Endothelial cell of umbilical vein (primary cell): ENCODE results near the gene NOP10. TPM values are rescaled to one million over a fixed set of nuclear protein-coding genes. Genes with fewer than 3 reads are reported as not detected.

Source experiments
- BruUV-seq: library from RNA; stranded (reverse); fragments of 400-500 nt; replicated peaks from 2 replicates; lab custom pipeline; 2021; lab: Mats Ljungman, UMichigan
- CTCF ChIA-PET: fragments of 300-600, 350-600 bp; sonication (Branson Sonifier 250); formaldehyde crosslinking; loops from one replicate; lab custom pipeline; 2021; ENCODE audit warnings: antibody characterized with exemption, inconsistent platforms; lab: Charles Lee
- POLR2A ChIA-PET: fragments of 300-600, 350-600 bp; sonication (Branson Sonifier 250); formaldehyde crosslinking; loops from one replicate; lab custom pipeline; 2021; ENCODE audit warnings: antibody characterized with exemption, inconsistent platforms; lab: Charles Lee
- DNase-seq: peaks from one replicate; pipeline ENCODE4 v3.0.0-alpha.2; 2011; ENCODE audit warnings: low read depth, low spot score
- FAIRE-seq: peaks from 2 replicates; lab custom pipeline; 2011; peaks lifted over from hg19 to GRCh38; lab: Jason Lieb, UNC
- H2AFZ ChIP-seq: 2 replicates; pipeline ENCODE4 v1.6.0; 2012; ENCODE audit warnings: low read depth, low read length, control low read depth, inconsistent platforms
- H3K27ac ChIP-seq: 2 replicates; pipeline ENCODE4 v1.5.1; 2011; ENCODE audit warnings: low read depth, mild to moderate bottlenecking, control low read depth, low read length, moderate library complexity; ENCODE audit not compliant: insufficient read depth
- H3K27me3 ChIP-seq, 2 experiments: 2 replicates each; pipeline versions ENCODE4 v1.6.0 to v1.6.1; 2011; ENCODE audit warnings: low read length in 2 of 2, mixed read lengths in 1 of 2; ENCODE audit not compliant: control insufficient read depth in 2 of 2, insufficient read depth in 2 of 2
- H3K36me3 ChIP-seq, 2 experiments: 2 replicates in 1 of 2; 3 replicates in 1 of 2; pipeline ENCODE4 v1.5.1; 2011; ENCODE audit warnings: low read length in 2 of 2, mild to moderate bottlenecking in 1 of 2, moderate library complexity in 1 of 2; ENCODE audit not compliant: control insufficient read depth in 2 of 2, insufficient read depth in 2 of 2; ENCODE audit errors: extremely low read depth in 1 of 2
- H3K4me1 ChIP-seq: 3 replicates; pipeline ENCODE4 v1.5.1; 2011; ENCODE audit warnings: mild to moderate bottlenecking, low read length; ENCODE audit not compliant: control insufficient read depth, insufficient read depth; ENCODE audit errors: extremely low read depth
- H3K4me2 ChIP-seq: 2 replicates; pipeline ENCODE4 v1.6.1; 2011; ENCODE audit warnings: low read length, control low read depth, mixed read lengths; ENCODE audit not compliant: insufficient read depth
- H3K4me3 ChIP-seq, 3 experiments: fragments of 200-600 bp in 1 of 3; sonication (generic), shearing (Covaris generic) in 1 of 3; replicated peaks in 1 of 3; 2 replicates each; pipeline ENCODE4 v1.5.1; 2011 to 2016; ENCODE audit warnings: control low read depth in 3 of 3, low read length in 3 of 3, mild to moderate bottlenecking in 2 of 3, inconsistent platforms in 1 of 3, low read depth in 1 of 3, moderate library complexity in 1 of 3; ENCODE audit not compliant: insufficient read depth in 1 of 3
- H3K79me2 ChIP-seq: 2 replicates; pipeline ENCODE4 v1.6.0; 2012; ENCODE audit warnings: low read length, inconsistent platforms; ENCODE audit not compliant: control insufficient read depth, insufficient read depth
- H3K9ac ChIP-seq: replicated peaks from 2 replicates; pipeline ENCODE3; 2011; ENCODE audit warnings: low read length, control low read depth; ENCODE audit not compliant: insufficient read depth; ENCODE audit errors: extremely low read depth
- H3K9me1 ChIP-seq: replicated peaks from 3 replicates; pipeline ENCODE4 v1.6.0; 2011; ENCODE audit warnings: mild to moderate bottlenecking, low read length; ENCODE audit not compliant: control insufficient read depth, insufficient read depth; ENCODE audit errors: extremely low read depth
- H3K9me3 ChIP-seq: replicated peaks from 2 replicates; pipeline ENCODE4 v1.5.1; 2012; ENCODE audit warnings: low read length, inconsistent platforms; ENCODE audit not compliant: control insufficient read depth, insufficient read depth
- H4K20me1 ChIP-seq: replicated peaks from 2 replicates; pipeline ENCODE3; 2011; ENCODE audit warnings: mild to moderate bottlenecking, low read length; ENCODE audit not compliant: control insufficient read depth, insufficient read depth; ENCODE audit errors: extremely low read depth
- EZH2 ChIP-seq: IDR thresholded peaks from 2 replicates; pipeline ENCODE4 v1.6.1; 2012; ENCODE audit warnings: borderline replicate concordance, low read depth, mild to moderate bottlenecking, moderate library complexity, low read length, inconsistent platforms; ENCODE audit not compliant: severe bottlenecking
- FOS ChIP-seq: IDR thresholded peaks from 2 replicates; pipeline ENCODE4 v1.6.1; 2011; ENCODE audit warnings: mild to moderate bottlenecking, low read length, moderate library complexity, borderline replicate concordance; ENCODE audit not compliant: insufficient read depth
- GATA2 ChIP-seq: IDR thresholded peaks from 2 replicates; pipeline ENCODE4 v1.7.0; 2011; ENCODE audit warnings: low read depth, mild to moderate bottlenecking, moderate library complexity, mixed read lengths, low read length; ENCODE audit not compliant: insufficient read length, insufficient read depth
- JUN ChIP-seq: IDR thresholded peaks from 2 replicates; pipeline ENCODE4 v1.6.1; 2011; ENCODE audit warnings: borderline replicate concordance, low read depth; ENCODE audit not compliant: insufficient read length, insufficient read depth
- MAX ChIP-seq: IDR thresholded peaks from 2 replicates; pipeline ENCODE4 v1.6.1; 2011; ENCODE audit not compliant: insufficient read depth, insufficient read length
- MYC ChIP-seq: IDR thresholded peaks from one replicate; pipeline ENCODE4 v1.6.1; 2011; ENCODE audit warnings: mild to moderate bottlenecking, low read depth, low read length
- POLR2A ChIP-seq: IDR thresholded peaks from 2 replicates; pipeline ENCODE4 v1.6.1; 2012; ENCODE audit warnings: low read depth, mild to moderate bottlenecking, control low read depth, low read length
- POLR2AphosphoS5 ChIP-seq: IDR thresholded peaks from 2 replicates; pipeline ENCODE4 v1.6.1; 2012; ENCODE audit warnings: low read depth, mild to moderate bottlenecking, control low read depth, low read length, moderate library complexity; ENCODE audit not compliant: insufficient read depth
- dilution Hi-C: fragments of 300-500 bp; cut with MboI; formaldehyde crosslinking; loops from one replicate; pipeline ENCODE4 v1.15.0; 2019; ENCODE audit warnings: low sequenced_read_pairs; ENCODE audit not compliant: extremely low pct_ligation_motif_present
- intact Hi-C: fragments of 100-400 bp; cut with micrococcal nuclease; formaldehyde crosslinking; loops from one replicate; pipeline ENCODE4 v1.10.0; 2022
- polyA plus RNA-seq, 4 experiments: library from polyadenylated mRNA; depleted of rRNA in 3 of 4; stranded (reverse) in 3 of 4; unstranded in 1 of 4; fragments of >200 nt; gene quantifications; 2 replicates each; pipeline versions ENCODE4 v1.2.1 to v1.2.3, GENCODE V29; 2011 to 2012; ENCODE audit warnings: missing spikeins in 1 of 4
- total RNA-seq: library from RNA; stranded (reverse); gene quantifications from 2 replicates; pipeline ENCODE4 v1.2.3, GENCODE V29; 2021
- TF ChIP-seq, protein P1 (sequence below), 2 donors: IDR thresholded peaks; 1 replicate in 1 of 2; 2 replicates in 1 of 2; pipeline ENCODE4 v1.5.1; 2011; ENCODE audit warnings: low read length in 2 of 2, mild to moderate bottlenecking in 2 of 2, moderate library complexity in 2 of 2, control low read depth in 1 of 2, inconsistent platforms in 1 of 2, low read depth in 1 of 2; ENCODE audit not compliant: insufficient read depth in 1 of 2; ENCODE audit errors: extremely low read depth in 1 of 2

The NOP10 gene
- total and polyA plus RNA-seq, 2 donors (not counting 3 experiments of a cell fraction or from before 2014, with no cell fraction given), result 225 to 710 TPM

DNA sequence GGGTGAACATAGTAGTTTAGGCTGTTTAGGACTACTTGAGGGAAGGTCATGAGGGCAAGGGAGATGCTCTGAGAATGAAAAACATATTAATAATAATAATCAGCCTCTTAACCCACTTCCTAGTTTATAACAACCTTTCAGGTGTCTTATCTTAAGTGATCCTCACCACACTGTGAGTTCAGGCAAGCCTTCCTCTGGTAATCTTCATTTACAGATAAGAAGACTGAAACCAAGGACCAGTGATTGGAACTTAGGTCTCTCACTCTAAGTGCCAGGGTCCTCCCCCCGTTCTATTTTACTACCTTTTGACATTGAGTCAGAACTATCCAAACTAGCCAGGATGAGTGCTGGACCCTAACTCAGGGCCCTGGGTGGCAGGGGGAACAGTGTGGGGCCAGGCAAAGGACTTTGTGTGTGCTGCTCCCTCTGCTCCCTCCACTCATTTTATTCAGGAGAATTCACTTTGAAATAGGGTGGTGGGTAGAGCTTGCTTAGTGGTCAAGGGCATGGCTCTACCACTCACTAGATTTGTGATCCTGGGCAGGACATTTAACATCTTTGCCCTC, 5.9 kb upstream of the NOP10 start:
- no peaks in the 10 kb centered on the region for H4K20me1 ChIP-seq
- ChIA-PET CTCF (no interaction called here), POLR2A (no interaction called here)
- no peak overlapping the region for H3K4me3 ChIP-seq
- H3K36me3 ChIP-seq, result no peaks in the 10 kb centered on the region
- intact Hi-C loops, result loop anchor here (2.0 to 10.0 kb wide), 2 partner anchors 86 to 572 kb away; partner anchors contain the start of gene GOLGA8A
- no peak overlapping the region for H3K27ac ChIP-seq
- H3K27me3 ChIP-seq, result no peaks in the 10 kb centered on the region
- H3K9me3 ChIP-seq, result no peaks in the 10 kb centered on the region
- H3K9me1 ChIP-seq, result no peaks in the 10 kb centered on the region
- H3K79me2 ChIP-seq, result no peaks in the 10 kb centered on the region
- no peak overlapping the region for H3K9ac ChIP-seq
- dilution Hi-C loops, result no loop called here
- H3K4me1 ChIP-seq, result no peaks in the 10 kb centered on the region
- H2AFZ ChIP-seq, result no peak overlapping the region
- FAIRE-seq (no peak), DNase-seq (no peak)
- H3K4me2 ChIP-seq, result no peak overlapping the region
- no peak for TF ChIP-seq MYC
- no peak for TF ChIP-seq EZH2
- no TSS peak for BruUV-seq

DNA sequence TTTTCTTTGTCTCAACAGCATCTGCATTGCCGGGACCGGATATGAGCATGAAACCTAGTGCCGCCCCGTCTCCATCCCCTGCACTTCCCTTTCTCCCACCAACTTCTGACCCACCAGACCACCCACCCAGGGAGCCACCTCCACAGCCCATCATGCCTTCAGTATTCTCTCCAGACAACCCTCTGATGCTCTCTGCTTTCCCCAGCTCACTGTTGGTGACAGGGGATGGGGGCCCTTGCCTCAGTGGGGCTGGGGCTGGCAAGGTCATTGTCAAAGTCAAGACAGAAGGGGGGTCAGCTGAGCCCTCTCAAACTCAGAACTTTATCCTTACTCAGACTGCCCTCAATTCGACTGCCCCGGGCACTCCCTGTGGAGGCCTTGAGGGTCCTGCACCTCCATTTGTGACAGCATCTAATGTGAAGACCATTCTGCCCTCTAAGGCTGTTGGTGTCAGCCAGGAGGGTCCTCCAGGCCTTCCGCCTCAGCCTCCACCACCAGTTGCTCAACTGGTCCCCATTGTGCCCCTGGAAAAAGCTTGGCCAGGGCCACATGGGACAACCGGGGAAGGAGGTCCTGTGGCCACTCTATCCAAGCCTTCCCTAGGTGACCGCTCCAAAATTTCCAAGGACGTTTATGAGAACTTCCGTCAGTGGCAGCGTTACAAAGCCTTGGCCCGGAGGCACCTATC, 5.2 kb upstream of the NOP10 start:
- dilution Hi-C loops (no loop called here), intact Hi-C loops (loop anchor here (2.0 to 10.0 kb wide), 2 partner anchors 87 to 573 kb away; partner anchors contain the start of gene GOLGA8A)
- Histone ChIP-seq H3K9me1 (no peaks in the 10 kb centered on the region), H3K4me3 (no peak overlapping the region), H3K4me1 (no peaks in the 10 kb centered on the region), H3K4me2 (no peak overlapping the region), H3K36me3 (no peaks in the 10 kb centered on the region), H3K27ac (no peak overlapping the region), H3K9ac (no peak overlapping the region), H3K27me3 (no peaks in the 10 kb centered on the region), H4K20me1 (no peaks in the 10 kb centered on the region), H2AFZ (no peak overlapping the region), H3K79me2 (no peaks in the 10 kb centered on the region), H3K9me3 (no peaks in the 10 kb centered on the region)
- FAIRE-seq (no peak), DNase-seq (no peak)
- POLR2A ChIA-PET, result no interaction called here
- TF ChIP-seq MAX, result no peak
- TF ChIP-seq, protein P1, sequence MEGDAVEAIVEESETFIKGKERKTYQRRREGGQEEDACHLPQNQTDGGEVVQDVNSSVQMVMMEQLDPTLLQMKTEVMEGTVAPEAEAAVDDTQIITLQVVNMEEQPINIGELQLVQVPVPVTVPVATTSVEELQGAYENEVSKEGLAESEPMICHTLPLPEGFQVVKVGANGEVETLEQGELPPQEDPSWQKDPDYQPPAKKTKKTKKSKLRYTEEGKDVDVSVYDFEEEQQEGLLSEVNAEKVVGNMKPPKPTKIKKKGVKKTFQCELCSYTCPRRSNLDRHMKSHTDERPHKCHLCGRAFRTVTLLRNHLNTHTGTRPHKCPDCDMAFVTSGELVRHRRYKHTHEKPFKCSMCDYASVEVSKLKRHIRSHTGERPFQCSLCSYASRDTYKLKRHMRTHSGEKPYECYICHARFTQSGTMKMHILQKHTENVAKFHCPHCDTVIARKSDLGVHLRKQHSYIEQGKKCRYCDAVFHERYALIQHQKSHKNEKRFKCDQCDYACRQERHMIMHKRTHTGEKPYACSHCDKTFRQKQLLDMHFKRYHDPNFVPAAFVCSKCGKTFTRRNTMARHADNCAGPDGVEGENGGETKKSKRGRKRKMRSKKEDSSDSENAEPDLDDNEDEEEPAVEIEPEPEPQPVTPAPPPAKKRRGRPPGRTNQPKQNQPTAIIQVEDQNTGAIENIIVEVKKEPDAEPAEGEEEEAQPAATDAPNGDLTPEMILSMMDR (IDR thresholded peaks at IDR 0.05; ENCODE audit: extremely low read depth in 1 of 2, insufficient read depth in 1 of 2, low read depth in 1 of 2, low read length in 2 of 2), result no peak
- no peak for TF ChIP-seq JUN
- no peak for TF ChIP-seq GATA2
- TF ChIP-seq POLR2A, result no peak
- no peak for TF ChIP-seq POLR2AphosphoS5
- no peak for TF ChIP-seq FOS
- no peak for TF ChIP-seq MYC
- TF ChIP-seq EZH2, result no peak
- CTCF ChIA-PET, result no interaction called here
- BruUV-seq, result no TSS peak
